ACC112 (cell line): ENCODE results near the gene ALKBH6.
A peak's percentile ranks its signal among the peaks of the same experiment; 100 is the strongest.
"Not testable (repeated sequence)": the region's sequence is repeated elsewhere in the genome, so short reads cannot be mapped to it uniquely, and the experiment has no call there.

ENCODE experiments used
- H2AFZ ChIP-seq: fragments of 200-600 bp; sonication (generic); one replicate; pipeline ENCODE4 v1.6.0; 2017; ENCODE audit warnings: antibody characterized with exemption, low read length; ENCODE audit not compliant: unreplicated experiment
- H3K27ac ChIP-seq: fragments of 200-600 bp; sonication (generic); 2 replicates; pipeline ENCODE4 v1.5.1; 2014; ENCODE audit warnings: low read depth, mild to moderate bottlenecking, antibody characterized with exemption, low read length, moderate library complexity
- H3K27me3 ChIP-seq: fragments of 200-600 bp; sonication (generic); 2 replicates; pipeline ENCODE4 v1.6.1; 2014; ENCODE audit warnings: mild to moderate bottlenecking, antibody characterized with exemption, low read length, moderate library complexity, mixed read lengths; ENCODE audit not compliant: insufficient read depth
- H3K36me3 ChIP-seq: fragments of 200-600 bp; sonication (generic); 2 replicates; pipeline ENCODE4 v1.6.1; 2016; ENCODE audit warnings: mild to moderate bottlenecking, antibody characterized with exemption, low read length, moderate library complexity, mixed read lengths; ENCODE audit not compliant: insufficient read depth
- H3K4me1 ChIP-seq: fragments of 200-600 bp; sonication (generic); one replicate; pipeline ENCODE4 v1.6.1; 2016; ENCODE audit warnings: low read length, mixed read lengths; ENCODE audit not compliant: insufficient read depth, unreplicated experiment, control insufficient read depth
- H3K4me3 ChIP-seq: fragments of 200-600 bp; sonication (generic); 2 replicates; pipeline ENCODE4 v1.5.1; 2014; ENCODE audit warnings: mild to moderate bottlenecking, low read depth, low read length
- H3K79me2 ChIP-seq: fragments of 200-600 bp; sonication (generic); one replicate; pipeline ENCODE4 v1.6.0; 2016; ENCODE audit warnings: low read length; ENCODE audit not compliant: control insufficient read depth, unreplicated experiment, insufficient read depth

The ALKBH6 gene

GRCh38 chr19:35990771-35991730 lies 23.0 kb downstream of the ALKBH6 start:
- H3K36me3 ChIP-seq, result no peaks in the 10 kb centered on the region
- no peak overlapping the region for H2AFZ ChIP-seq
- H3K27ac ChIP-seq, result no peak overlapping the region
- H3K4me3 ChIP-seq, result no peak overlapping the region
- peaks cover 7% of the 10 kb centered on the region for H3K79me2 ChIP-seq
- peaks cover 20% of the 10 kb centered on the region for H3K27me3 ChIP-seq
- no peaks in the 10 kb centered on the region for H3K4me1 ChIP-seq

- Histone ChIP-seq H3K27me3 (peaks cover 21% of the 10 kb centered on the region), H3K36me3 (no peaks in the 10 kb centered on the region), H3K27ac (no peak overlapping the region)
Measured at GRCh38 chr19:35990156-35990555, 23.9 kb downstream of the ALKBH6 start.

GRCh38 chr19:35988824-35989223 lies 25.2 kb downstream of the ALKBH6 start:
- Histone ChIP-seq H3K36me3 (no peaks in the 10 kb centered on the region), H2AFZ (no peak overlapping the region), H3K4me3 (no peak overlapping the region), H3K4me1 (no peaks in the 10 kb centered on the region), H3K27ac (no peak overlapping the region), H3K79me2 (no peaks in the 10 kb centered on the region), H3K27me3 (peaks cover 21% of the 10 kb centered on the region)

More at GRCh38 chr19:35990156-35990555, 23.9 kb downstream of the ALKBH6 start:
- Histone ChIP-seq H3K4me3 (no peak overlapping the region), H3K79me2 (no peaks in the 10 kb centered on the region), H3K4me1 (no peaks in the 10 kb centered on the region), H2AFZ (no peak overlapping the region)

DNA sequence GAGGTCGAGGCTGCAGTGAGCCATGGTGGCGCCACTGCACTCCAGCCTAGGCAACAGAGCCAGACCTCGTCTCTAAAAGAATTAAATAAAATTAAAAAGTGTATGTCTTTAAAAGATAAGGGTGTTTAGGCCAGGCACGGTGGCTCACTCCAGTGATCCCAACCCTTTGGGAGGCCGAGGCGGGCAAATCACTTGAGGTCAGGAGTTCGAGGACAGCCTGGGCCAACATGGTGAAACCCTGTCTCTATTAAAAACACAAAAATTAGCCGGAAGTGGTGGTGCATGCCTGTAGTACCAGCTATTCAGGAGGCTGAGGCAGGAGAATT lies 26.5 kb downstream of the ALKBH6 start:
- Histone ChIP-seq H2AFZ (no peak overlapping the region), H3K79me2 (no peaks in the 10 kb centered on the region), H3K4me1 (no peaks in the 10 kb centered on the region), H3K27me3 (peaks cover 26% of the 10 kb centered on the region), H3K4me3 (no peak overlapping the region), H3K27ac (no peak overlapping the region), H3K36me3 (no peaks in the 10 kb centered on the region)

DNA sequence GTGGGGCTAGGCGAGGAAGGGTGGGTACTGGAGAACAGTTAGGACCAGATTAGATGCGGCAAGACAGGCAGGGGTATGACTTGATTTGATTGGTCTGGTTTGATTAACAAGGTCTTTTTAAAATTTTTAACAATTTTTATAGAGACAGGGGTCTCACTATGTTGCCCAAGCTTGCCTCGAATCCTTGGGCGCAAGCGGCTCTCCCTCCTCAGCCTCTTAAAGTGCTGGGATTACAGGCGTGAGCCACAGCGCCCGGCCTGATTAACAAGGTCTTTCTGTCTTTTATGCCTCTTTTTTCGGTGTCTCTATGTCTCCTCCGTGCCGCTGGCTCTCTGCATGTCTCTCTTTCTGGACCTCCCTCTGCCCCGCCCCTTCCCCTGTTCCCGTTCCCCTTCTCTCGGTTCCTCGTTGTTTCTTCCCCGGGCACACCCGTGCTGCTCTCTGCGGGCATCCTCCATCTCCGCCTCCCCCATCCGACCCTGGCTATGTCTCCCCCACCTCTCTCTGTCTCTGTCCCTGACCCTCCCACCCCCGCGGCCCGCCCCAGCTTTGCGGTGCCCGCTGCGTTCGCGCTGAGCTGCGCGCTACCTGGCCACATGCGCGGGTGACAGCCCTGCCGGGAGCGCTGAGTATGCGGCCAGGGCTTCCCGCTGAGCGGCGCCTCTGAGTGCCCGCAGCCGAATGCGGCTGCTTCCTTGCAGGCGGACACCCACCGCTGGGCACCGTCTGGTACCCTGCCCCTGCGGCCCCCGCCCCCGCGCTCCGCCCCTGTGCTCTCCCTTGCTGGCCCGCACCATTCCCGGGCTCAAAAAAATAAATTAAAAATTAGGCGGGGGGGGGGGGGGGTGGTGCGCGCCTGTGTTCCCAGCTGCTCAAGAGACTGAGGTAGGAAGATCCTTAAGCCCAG lies 27.1 kb downstream of the ALKBH6 start:
- Histone ChIP-seq H3K27me3 (peaks cover 26% of the 10 kb centered on the region), H2AFZ (no peak overlapping the region), H3K4me3 (peak overlapping the region; percentile 57), H3K4me1 (no peaks in the 10 kb centered on the region), H3K27ac (no peak overlapping the region), H3K79me2 (no peaks in the 10 kb centered on the region), H3K36me3 (no peaks in the 10 kb centered on the region)

- peaks cover 26% of the 10 kb centered on the region for H3K27me3 ChIP-seq
- no peaks in the 10 kb centered on the region for H3K79me2 ChIP-seq
- H2AFZ ChIP-seq, result no peak overlapping the region
- no peak overlapping the region for H3K4me3 ChIP-seq
- H3K4me1 ChIP-seq, result no peaks in the 10 kb centered on the region
- no peaks in the 10 kb centered on the region for H3K36me3 ChIP-seq
- H3K27ac ChIP-seq, result no peak overlapping the region
Measured at GRCh38 chr19:35986111-35986510, 27.9 kb downstream of the ALKBH6 start.

- Histone ChIP-seq H3K4me3 (no peak overlapping the region), H3K79me2 (no peaks in the 10 kb centered on the region), H3K27me3 (peaks cover 16% of the 10 kb centered on the region), H2AFZ (no peak overlapping the region), H3K36me3 (no peaks in the 10 kb centered on the region), H3K27ac (no peak overlapping the region), H3K4me1 (no peaks in the 10 kb centered on the region)
Measured at GRCh38 chr19:35983177-35983576, 30.8 kb downstream of the ALKBH6 start.

- H3K36me3 ChIP-seq, H3K79me2 ChIP-seq, H3K27me3 ChIP-seq, H3K4me1 ChIP-seq, H3K27ac ChIP-seq, H2AFZ ChIP-seq, H3K4me3 ChIP-seq: not testable (repeated sequence)
Measured at GRCh38 chr19:35980997-35981396, 33.0 kb downstream of the ALKBH6 start.

GRCh38 chr19:35978832-35979365 lies 35.1 kb downstream of the ALKBH6 start:
- H3K36me3 ChIP-seq, result no peaks in the 10 kb centered on the region

DNA sequence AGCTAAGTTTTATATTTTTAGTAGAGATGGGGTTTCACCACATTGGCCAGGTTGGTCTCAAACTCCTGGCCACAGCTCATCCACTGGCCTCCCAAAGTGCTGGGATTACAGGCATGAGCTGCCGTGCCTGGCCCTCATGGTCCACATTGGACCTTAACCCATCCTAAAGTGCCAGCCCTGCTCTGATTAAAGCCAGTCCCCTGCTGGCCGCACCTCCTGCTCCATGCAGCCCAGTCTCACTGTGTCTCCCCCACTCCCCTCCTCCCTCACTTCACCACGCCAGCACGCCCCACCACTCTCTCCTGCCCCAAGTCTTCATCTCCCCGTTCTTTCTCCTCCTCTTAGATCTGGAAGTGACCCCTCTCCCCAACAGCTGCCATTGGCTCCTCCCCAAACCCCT lies 35.7 kb downstream of the ALKBH6 start:
- Histone ChIP-seq H3K27ac (no peak overlapping the region), H3K36me3 (no peaks in the 10 kb centered on the region), H2AFZ (no peak overlapping the region), H3K79me2 (no peaks in the 10 kb centered on the region), H3K4me3 (no peak overlapping the region), H3K4me1 (no peaks in the 10 kb centered on the region), H3K27me3 (no peaks in the 10 kb centered on the region; the same call in 1 of the 2 replicates)

More at GRCh38 chr19:35978832-35979365, 35.1 kb downstream of the ALKBH6 start:
- Histone ChIP-seq H3K4me1 (no peaks in the 10 kb centered on the region), H3K4me3 (no peak overlapping the region), H3K79me2 (no peaks in the 10 kb centered on the region), H2AFZ (no peak overlapping the region), H3K27ac (no peak overlapping the region), H3K27me3 (peaks cover 4% of the 10 kb centered on the region; the same call in 1 of the 2 replicates)
